IPS DF 4.7 (cell line): ENCODE data around the gene XRCC4.

ENCODE experiments used
- DNase-seq: peaks from one replicate; pipeline ENCODE4 v3.0.0-alpha.2; 2013; ENCODE audit warnings: low spot score; ENCODE audit errors: extremely low read depth

The XRCC4 gene

DNA sequence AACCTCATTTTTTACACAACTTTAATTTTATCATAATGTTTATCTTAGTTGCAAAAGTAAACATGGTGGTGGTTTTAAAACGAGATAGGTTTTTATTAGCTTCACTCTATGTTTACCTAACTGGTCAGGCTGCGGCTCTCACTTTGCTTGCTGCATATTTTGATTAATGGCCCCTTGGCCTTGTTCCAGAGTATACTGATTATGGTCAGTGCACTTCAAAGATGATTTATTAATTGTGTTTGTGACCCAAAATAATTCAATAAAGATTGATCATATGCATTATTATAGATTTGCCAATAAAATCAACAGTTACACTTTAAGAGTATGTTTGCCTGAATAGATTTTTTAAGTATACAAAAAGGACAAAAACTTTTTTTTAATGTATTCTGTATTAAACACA, 188.0 kb downstream of the XRCC4 start:
- no peak for DNase-seq

DNA sequence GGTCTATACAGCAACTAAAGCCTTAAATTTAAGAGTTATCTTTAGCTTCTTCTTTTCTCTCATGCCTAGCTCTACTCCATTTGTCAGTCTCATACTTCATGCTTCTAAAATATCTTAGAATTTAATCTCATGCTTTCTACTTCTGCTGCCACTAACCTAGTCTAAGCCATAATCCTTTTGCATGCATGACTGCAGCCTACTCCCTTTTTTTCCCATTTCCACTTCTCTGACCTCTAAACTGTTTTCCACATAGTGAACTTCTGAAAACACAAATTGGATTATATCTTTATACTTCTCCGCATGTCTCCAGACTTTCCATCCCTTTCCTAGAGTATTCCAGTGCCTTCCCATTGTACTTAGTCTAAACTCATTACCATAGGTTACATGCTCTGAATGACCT, 193.0 kb downstream of the XRCC4 start:
- no peak for DNase-seq

DNA sequence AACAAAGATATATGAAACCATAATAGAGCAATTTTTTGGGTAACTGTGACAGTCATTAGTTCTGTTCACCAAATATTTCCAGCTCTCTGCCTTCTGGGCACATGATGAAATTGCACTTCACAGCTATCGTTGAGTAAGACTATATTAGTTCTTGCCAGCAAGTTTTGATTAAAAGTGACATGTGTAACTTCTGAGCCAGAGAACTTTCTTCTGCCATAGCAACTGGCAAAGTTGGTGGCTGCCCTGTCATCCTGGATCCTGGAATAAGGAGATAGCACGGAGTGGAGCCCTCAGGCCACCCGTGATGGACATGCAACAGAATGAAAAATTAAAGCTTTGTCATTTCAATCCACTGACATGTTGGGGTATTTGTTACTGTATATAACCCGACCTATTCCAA, 199.8 kb downstream of the XRCC4 start:
- no peak for DNase-seq

DNA sequence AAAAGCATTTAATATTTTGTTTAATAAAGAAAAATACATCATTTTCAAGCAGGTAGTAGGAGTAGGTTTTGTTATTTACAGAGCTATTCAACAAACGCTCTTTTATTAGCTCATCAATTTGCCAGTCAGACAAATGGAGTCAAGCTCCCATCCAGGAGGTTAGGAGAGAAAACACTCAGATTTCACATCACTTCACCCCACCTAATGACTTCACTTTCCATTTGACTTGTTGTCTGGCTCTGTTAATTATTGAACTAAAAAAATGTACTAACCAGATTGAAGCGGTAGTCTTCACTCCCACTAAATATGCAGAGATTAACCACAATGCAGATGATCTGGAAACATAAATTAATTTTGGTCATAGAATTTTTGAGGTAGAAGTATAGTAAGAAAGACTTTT, 200.6 kb downstream of the XRCC4 start:
- no peak for DNase-seq

DNA sequence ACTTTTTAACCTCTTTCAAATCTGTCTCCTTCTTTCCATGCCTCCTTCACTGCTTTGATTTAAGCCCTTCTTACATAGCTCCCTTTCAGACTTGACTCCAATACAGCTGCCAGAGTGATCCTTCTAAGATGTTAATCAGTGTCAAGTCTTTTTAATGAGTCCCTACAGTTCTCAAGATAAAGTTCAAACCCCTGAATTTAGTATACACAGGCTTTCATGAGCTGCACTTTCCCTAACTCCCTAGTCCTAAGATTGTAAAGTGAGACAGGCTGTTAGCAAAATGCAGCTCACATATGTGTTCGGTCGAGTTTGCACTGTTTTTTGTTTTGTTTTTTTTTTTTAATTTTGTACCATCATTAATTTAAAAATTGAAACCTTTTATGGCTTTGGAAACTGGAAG, 203.8 kb downstream of the XRCC4 start:
- no peak for DNase-seq

DNA sequence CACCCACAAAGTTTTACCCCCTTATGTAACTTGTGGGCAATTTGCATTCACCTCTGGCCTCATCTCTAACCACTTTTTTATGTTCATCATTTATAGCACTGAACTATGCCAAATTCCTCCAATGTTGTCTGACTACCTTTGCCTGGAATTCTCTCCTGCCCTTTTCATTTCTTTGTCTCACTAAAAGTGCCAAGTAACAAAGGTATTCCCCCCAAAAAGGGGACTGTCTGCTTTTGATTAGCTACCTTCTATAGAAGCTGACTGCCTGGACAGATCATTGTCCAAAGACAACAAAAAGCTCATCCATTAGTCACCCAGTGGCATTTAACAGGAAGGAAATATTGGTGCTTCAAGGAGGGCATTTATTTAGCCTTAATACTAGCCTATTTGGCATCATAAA, 204.3 kb downstream of the XRCC4 start:
- no peak for DNase-seq

DNA sequence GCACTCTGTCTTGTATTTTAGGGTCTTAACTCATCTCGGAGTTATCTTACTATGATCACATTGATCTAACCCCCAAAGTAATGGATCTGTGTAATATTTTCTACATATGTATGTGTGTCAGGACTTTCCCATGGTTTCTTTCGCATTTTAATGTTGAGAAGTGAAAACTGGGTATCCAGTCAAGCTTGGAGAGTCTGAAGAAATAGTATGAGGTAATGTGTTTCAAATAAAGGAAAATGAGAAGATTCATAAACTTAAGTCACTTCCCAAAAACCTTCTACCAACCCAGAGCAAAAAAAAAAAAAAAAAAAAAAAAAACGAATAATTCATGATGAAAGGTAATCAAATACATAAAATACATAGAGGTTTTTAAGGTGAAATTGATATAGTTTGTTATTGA, 206.4 kb downstream of the XRCC4 start:
- DNase-seq = no peak

DNA sequence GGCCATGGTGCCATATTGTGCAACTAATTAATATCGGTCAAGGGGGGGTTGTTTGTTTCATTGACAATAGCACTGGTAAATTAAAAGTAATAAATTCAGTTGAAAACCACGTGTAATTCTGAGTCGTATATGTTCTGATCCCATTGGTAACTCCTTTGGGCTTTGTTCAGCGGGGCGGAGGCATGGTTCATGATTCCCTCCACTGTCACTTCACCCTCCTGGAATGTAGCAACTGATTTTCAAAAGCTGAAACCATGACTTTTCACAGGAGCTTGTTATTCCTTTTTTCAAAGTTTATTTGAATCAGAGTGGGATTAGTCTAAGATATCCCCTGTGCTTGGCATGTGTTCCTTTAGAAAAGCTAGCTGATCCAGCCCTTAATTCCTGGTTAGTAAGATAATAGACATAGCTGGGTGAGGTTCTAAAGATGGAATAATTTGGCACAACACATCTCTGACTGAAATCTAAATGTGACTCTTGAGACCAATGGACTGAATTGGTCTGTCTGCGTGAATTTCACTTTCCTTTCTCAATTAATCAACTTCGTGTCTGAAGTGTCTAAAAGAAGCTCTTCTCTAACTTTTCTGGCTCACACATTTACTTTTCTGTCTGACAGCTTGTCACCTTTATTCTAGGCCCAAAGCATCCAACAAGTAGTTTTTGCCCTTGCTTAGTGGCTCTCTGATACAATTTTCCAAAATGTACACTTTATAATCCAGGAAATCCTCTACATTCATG, 208.5 kb downstream of the XRCC4 start:
- DNase-seq = no peak

DNA sequence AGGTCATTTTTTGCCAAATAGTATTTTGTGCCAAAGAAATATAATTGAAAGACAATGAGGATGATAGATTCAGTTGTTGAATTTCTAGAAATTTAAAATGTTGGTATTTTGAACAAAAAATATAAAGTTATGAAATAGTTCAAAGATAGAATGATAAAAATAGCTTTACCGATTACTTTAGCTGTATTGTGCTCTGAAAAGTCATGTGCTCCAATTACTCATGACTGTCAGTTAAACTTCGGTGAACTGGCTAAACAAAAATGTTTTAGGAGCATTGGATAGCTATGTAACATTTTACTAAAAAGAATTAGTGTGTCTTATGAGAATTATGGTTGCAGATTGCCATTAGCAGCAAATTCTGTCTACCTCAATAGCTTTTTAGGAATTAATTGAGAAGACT, 216.9 kb downstream of the XRCC4 start:
- no peak for DNase-seq

DNA sequence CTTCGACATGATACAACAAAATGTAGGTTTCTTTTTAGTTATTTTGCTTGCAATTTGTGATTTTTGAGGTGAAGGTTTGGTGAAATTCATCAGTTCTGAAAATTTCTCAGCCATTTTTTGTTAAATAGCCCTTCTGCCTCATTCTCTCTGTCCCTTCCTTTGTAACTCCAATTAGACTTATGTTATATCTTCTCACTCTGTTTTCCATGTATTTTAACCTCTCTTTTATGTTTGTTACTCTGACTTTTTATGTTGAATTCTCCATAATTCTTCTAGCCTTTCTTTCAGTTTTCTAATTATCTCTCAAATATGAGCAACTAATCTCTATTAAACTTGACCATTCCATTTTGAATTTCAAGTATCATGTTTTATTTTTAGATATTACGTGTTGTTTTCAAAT, 222.0 kb downstream of the XRCC4 start:
- DNase-seq = no peak

DNA sequence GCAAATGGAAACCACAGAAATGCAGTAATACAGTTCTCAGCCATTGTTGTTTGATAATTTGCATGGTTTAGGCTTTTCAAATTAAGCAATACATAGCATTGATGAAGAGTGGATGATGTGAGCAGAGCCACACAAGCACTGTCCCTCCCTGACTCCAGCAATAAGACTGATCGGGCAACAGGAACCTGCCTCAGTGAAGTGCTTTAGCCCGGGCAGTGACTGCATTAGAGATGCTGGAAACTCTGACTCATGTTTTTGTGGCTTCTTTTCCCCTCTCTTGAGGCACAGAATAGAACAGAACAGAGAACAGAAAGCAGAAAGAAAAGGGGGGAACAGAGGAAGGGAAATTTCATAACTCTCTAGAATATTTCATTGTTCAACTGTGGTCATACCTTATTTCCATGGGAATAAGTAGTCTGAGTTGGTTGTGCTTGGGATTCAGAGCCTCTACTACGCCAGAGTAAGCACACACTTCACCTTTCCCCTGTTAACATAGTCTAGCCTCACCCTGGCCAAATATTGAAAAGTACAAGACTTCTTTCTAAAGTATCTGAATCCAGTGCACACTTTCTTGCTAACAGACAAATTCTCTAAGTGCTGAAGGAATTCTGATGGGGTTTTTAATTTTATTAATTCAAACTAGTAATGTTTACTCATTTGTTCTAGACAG, 229.4 kb downstream of the XRCC4 start:
- no peak for DNase-seq

DNA sequence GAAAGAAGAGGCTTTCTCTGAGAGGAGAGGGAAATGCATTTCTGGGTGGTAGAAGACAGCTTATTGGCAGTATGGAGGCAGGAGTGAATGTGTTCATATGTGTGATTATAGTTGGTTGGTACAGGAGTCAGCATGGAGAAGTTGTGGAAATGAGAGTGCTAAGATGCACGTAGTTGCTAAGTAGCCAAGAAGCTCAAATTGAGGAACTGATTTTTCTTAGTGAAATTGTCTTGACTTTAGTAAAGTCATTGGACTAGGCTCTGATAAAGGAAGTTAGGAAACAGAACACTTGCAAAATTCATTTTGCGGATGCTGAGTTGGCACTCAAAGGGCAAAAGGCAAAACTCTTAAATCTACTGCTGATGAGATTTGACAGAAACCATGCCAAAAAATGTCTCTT, 235.3 kb downstream of the XRCC4 start:
- DNase-seq = no peak

DNA sequence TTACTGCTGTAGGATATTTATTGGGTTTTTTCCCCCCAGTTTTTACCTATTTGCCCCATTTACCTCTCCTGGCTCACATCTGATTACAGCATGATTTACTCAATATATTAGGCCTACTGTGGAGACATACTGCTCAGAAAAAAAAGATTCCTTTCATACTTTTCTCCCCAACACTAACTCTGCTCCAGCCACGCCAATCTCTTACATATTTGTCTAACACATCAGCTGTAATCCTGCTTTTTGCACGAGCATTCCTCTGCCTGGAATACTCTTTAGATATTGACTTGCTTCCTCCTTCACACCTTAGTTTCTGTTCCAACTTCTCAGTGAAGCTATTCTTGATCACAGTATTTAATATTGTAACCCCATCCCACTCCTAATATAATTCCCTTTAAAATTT, 236.1 kb downstream of the XRCC4 start:
- no peak for DNase-seq

DNA sequence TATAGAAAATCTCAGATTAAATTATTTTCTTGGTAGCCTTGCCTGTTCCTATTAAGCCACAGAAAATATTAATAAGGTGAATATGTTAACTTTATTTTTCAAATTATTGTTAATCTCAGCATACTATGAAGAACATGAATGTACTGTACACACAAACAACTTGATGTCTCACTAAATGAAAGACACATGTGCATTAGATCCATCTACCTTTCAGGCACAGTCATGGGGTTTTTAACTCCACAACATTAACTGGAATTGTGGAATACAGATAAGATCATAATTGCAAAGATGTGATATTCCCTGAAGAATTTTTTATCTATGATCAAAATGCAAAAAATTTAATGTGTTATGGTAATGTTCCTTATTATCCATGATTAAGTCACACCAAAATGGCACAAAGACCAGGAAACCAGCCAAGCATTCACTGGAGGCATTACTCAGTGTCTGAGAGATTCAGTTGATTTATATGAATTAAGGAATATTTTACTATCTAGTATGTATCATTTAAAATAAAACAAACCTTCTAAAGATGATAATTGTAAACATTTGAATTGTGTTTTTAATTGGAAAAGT, 244.2 kb downstream of the XRCC4 start:
- no peak for DNase-seq

DNA sequence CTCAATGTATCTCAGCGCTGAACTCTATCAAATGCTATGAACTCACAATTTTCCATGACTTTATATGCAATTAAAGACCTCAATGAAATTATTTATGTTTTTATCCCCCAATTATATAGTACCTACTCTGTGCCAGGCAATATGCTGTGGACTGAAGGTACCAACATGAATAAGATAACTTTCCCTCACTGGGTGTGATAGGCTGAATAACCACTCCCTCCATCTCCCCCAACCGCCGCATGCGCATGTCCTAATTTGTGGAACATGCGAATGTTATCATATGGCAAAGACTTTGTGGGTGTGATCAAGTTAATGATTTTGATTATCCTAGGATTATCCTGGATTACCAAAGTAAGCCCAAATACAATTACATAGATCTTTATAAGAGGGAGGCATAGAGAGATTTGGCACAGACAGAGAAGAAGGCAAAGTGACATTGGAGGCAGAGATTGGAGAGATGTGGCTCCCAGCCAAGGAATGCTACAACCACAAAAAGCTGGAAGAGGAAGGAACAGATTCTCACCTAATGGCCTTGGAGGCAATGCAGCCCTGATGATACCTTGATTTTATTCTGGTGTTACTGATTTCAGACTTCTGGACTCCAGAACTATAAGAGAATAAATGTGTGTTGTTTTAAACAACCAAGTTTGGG, 245.1 kb downstream of the XRCC4 start:
- DNase-seq = no peak

DNA sequence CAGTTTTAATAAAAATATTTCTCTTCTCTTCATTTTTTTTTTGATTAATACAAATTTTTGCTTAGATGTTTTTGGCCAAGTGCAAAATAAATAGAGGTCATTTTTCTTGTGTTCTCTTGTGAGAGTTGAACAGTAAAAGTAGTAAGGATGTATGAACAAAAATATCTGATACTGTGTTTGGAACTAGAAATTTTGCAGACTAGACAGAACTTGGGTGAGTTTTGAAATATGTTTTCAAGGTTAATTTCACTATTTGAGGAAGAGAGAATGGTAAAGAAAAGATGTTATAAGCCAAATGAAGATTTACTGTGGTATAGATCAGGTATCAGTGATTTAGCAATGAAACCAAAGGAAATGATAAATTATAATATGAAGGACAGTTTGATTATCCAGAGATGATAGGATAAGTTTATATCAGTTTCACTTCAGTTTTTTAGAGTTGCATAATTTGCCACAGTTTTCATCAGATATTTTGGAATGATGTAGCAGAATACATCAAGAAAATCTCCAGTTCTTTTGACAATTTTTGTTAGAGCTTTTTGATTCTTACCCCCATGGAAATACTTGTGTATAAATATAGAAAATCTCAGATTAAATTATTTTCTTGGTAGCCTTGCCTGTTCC, 246.3 kb downstream of the XRCC4 start:
- DNase-seq = no peak

DNA sequence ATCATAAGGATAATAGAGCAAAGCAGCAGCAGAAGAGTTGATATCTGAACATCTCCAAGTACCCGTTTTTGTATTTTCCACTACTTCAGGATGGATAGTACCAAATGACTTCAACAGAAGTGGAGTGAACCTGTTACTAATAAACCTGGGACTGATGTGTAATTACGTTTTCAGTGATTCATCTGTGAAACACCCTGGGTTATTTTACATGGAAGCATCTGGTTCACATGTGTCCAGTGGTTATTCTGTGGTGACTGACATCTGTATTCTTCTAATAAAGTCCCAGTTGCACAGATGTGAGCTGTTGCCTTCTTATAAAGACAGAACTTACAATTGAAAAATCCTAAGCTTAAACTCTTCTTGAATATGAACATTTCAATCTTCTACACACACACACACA, 254.5 kb downstream of the XRCC4 start:
- DNase-seq = no peak

DNA sequence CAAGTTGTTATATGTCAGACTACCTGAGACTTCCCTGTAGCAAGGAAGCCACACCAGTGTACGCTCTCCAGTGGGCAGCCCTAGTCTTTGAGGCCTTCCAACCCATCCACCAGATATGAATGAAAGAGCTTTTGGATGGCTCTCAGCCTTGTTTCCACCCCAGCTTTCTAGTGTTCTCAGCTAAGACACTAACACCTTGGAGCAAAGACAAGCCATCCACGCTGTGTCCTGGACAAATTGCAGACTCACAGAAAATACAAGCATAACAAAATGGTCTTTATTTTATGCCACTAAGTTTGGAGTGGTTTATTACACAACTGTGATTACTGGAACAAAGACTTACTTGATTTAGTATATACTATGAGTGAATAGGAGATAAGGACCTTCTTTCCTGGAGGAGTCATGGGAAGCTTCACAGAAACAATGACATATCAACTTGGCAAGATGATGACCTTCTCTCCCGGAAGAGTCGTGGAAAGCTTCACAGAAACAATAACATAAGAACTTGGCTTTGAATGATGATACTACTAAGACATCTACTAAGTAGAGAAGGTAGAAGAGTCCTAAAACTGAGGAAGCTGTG, 260.2 kb downstream of the XRCC4 start:
- no peak for DNase-seq

DNA sequence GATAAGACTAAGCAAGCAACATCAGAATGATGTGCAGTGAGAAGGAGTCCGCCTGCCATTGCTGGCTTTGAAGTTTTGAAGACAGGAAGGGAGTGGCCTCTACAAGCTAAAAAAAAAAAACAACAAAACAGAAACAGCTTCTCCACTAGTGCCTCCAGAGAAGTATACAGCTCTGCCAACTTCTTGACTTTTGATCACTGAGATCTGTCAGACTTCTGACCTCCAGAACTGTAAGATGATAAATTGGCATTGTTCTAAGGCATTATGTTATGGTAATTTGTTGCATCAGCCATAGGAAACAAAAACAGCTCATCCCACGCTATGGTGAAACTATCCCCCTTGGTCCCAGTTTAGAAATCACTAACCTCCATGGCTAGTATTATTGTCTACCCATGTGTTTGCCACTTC, 263.2 kb downstream of the XRCC4 start:
- DNase-seq = no peak

DNA sequence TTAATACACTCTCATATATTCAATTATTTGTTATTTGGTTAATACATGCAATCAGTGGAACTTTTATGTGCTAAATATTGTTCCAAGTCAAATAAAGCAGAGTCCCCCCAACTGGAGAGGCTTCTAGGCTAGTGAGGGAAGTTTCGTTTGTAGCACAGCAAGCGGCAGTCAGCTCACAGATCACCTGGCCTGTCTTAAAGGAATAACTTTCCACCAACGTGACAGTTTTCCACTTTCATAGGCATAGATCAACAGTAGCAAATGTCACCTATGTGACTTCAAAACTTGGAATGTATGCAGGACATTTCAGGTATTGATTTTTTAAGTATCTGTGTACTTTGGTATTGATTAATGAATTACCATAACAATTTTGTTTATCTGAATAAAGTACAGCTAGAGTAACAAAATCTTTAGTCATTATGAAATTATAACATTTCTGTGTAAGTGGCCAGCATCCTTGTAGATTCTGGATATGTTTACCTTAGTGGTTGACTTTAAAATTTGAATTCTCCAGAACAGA, 264.5 kb downstream of the XRCC4 start:
- DNase-seq = no peak

DNA sequence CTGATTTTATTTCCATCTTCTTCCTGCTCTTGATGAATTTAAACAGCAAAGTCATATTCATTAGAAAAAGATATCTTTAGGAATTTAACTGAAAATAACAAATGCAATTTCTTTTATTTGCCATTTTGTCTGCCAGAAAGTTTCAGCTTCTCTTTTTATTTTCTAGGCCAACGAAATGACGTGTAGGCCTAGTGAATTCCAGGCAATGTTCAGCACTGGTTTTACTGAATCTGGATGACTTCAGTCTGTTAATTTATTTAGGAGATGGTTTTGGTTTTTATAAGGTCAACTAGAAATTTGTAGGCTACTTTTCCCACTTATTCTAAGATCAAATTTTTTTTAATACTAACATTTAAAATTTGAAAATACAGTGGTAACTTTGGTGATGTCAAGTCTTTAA, 265.1 kb downstream of the XRCC4 start:
- no peak for DNase-seq
